Erythroblast (primary cell): ENCODE measurements around the gene ACAD10.

ENCODE experiments used
- GATA1 ChIP-seq: IDR thresholded peaks from 2 replicates; pipeline ENCODE4 v1.6.1; 2011; ENCODE audit warnings: low read depth, mild to moderate bottlenecking, control low read depth, low read length, moderate library complexity
- POLR2A ChIP-seq: IDR thresholded peaks from 2 replicates; pipeline ENCODE4 v1.6.1; 2011; ENCODE audit warnings: mild to moderate bottlenecking, low read length

- TF ChIP-seq POLR2A: no peak
- TF ChIP-seq GATA1: no peak
Observed at GRCh38 chr12:111780166-111780565, 94.3 kb downstream of the ACAD10 start.
